HEK293 (cell line): ENCODE results near the gene RIC3.

Experiments
- CTCF ChIA-PET: fragments of 350-600 bp; formaldehyde crosslinking; extraction: SDS; loops from one replicate; lab custom pipeline; 2021; ENCODE audit warnings: antibody characterized with exemption; lab: Yijun Ruan, JAX
- POLR2A ChIA-PET: fragments of 300-600 bp; formaldehyde crosslinking; extraction: SDS; loops from one replicate; lab custom pipeline; 2020; ENCODE audit warnings: antibody characterized with exemption, inconsistent platforms; lab: Yijun Ruan, JAX
- H3K27ac ChIP-seq: fragments of 200-500 bp; sonication (Bioruptor generic); 2 replicates; pipeline ENCODE4 v1.5.1; 2014; ENCODE audit warnings: low read depth, low read length, control low read depth, inconsistent platforms; ENCODE audit errors: extremely low read depth
- H3K36me3 ChIP-seq, 2 experiments: fragments of 200-500 bp in 1 of 2; sonication (Bioruptor generic) in 1 of 2; 1 replicate in 1 of 2; 2 replicates in 1 of 2; pipeline ENCODE4 v1.5.1; 2014 to 2017; ENCODE audit warnings: inconsistent platforms in 2 of 2, low read length in 2 of 2; ENCODE audit not compliant: control insufficient read depth in 2 of 2, insufficient read depth in 1 of 2
- H3K4me1 ChIP-seq: fragments of 200-500 bp; sonication (Bioruptor generic); 2 replicates; pipeline ENCODE4 v1.5.1; 2014; ENCODE audit warnings: mild to moderate bottlenecking, low read length, inconsistent platforms; ENCODE audit not compliant: control insufficient read depth, insufficient read depth
- H3K4me3 ChIP-seq: 2 replicates; pipeline ENCODE4 v1.5.1; 2011; ENCODE audit warnings: low read depth, mild to moderate bottlenecking, control low read depth, low read length, moderate library complexity
- H3K9me3 ChIP-seq: fragments of 200-500 bp; sonication (Bioruptor generic); 2 replicates; pipeline ENCODE4 v1.5.1; 2014; ENCODE audit warnings: low read depth, low read length, inconsistent platforms; ENCODE audit not compliant: control insufficient read depth, insufficient read depth
- MZF1 ChIP-seq: fragments of 450-650 bp; formaldehyde crosslinking; IDR thresholded peaks from 2 replicates; pipeline ENCODE4 v1.5.1; 2017; ENCODE audit warnings: missing biosample characterization, missing genetic modification characterization, borderline replicate concordance
- OVOL3 ChIP-seq: fragments of 450-650 bp; formaldehyde crosslinking; IDR thresholded peaks from 2 replicates; pipeline ENCODE4 v1.5.1; 2016; ENCODE audit warnings: missing biosample characterization, missing genetic modification characterization
- YY2 ChIP-seq: fragments of 450-650 bp; formaldehyde crosslinking; IDR thresholded peaks from 2 replicates; pipeline ENCODE4 v1.5.1; 2016; ENCODE audit warnings: missing biosample characterization, missing genetic modification characterization
- ZBTB7A ChIP-seq: fragments of 450-650 bp; formaldehyde crosslinking; IDR thresholded peaks from 2 replicates; pipeline ENCODE4 v1.5.1; 2016; ENCODE audit warnings: low read depth, missing biosample characterization, missing genetic modification characterization
- ZFP3 ChIP-seq: fragments of 450-650 bp; formaldehyde crosslinking; IDR thresholded peaks from 2 replicates; pipeline ENCODE4 v1.5.1; 2016; ENCODE audit warnings: low read depth, missing biosample characterization, missing genetic modification characterization
- ZNF138 ChIP-seq: fragments of 450-650 bp; formaldehyde crosslinking; IDR thresholded peaks from 2 replicates; pipeline ENCODE4 v1.5.1; 2016; ENCODE audit warnings: missing biosample characterization, missing genetic modification characterization, borderline replicate concordance
- ZNF221 ChIP-seq: fragments of 450-650 bp; formaldehyde crosslinking; IDR thresholded peaks from 2 replicates; pipeline ENCODE4 v1.5.1; 2017; ENCODE audit warnings: missing biosample characterization, missing genetic modification characterization, borderline replicate concordance
- ZNF335 ChIP-seq: fragments of 450-650 bp; formaldehyde crosslinking; conservative IDR thresholded peaks from 2 replicates; pipeline ENCODE4 v1.5.1; 2016; ENCODE audit warnings: missing biosample characterization, missing genetic modification characterization
- ZNF394 ChIP-seq: fragments of 450-650 bp; formaldehyde crosslinking; IDR thresholded peaks from 2 replicates; pipeline ENCODE4 v1.5.1; 2016; ENCODE audit warnings: missing biosample characterization, missing genetic modification characterization, mild to moderate bottlenecking, moderate library complexity, borderline replicate concordance
- ZNF624 ChIP-seq: fragments of 450-650 bp; formaldehyde crosslinking; IDR thresholded peaks from 2 replicates; pipeline ENCODE4 v1.5.1; 2017; ENCODE audit warnings: missing biosample characterization, missing genetic modification characterization
- ZNF768 ChIP-seq: fragments of 450-650 bp; formaldehyde crosslinking; IDR thresholded peaks from 2 replicates; pipeline ENCODE4 v1.5.1; 2018; ENCODE audit warnings: missing biosample characterization, mild to moderate bottlenecking, missing genetic modification characterization
- TF ChIP-seq, protein P1 (sequence below): fragments of 450-650 bp; formaldehyde crosslinking; IDR thresholded peaks from 2 replicates; pipeline ENCODE4 v1.5.1; 2017; ENCODE audit warnings: missing biosample characterization, missing genetic modification characterization
- TF ChIP-seq, protein P2 (sequence below): fragments of 450-650 bp; formaldehyde crosslinking; IDR thresholded peaks from 2 replicates; pipeline ENCODE4 v1.5.1; 2017; ENCODE audit warnings: missing biosample characterization, missing genetic modification characterization
- TF ChIP-seq, protein P3 (sequence below): fragments of 450-650 bp; formaldehyde crosslinking; IDR thresholded peaks from 2 replicates; pipeline ENCODE4 v1.5.1; 2016; ENCODE audit warnings: missing biosample characterization, missing genetic modification characterization

RIC3 gene

DNA sequence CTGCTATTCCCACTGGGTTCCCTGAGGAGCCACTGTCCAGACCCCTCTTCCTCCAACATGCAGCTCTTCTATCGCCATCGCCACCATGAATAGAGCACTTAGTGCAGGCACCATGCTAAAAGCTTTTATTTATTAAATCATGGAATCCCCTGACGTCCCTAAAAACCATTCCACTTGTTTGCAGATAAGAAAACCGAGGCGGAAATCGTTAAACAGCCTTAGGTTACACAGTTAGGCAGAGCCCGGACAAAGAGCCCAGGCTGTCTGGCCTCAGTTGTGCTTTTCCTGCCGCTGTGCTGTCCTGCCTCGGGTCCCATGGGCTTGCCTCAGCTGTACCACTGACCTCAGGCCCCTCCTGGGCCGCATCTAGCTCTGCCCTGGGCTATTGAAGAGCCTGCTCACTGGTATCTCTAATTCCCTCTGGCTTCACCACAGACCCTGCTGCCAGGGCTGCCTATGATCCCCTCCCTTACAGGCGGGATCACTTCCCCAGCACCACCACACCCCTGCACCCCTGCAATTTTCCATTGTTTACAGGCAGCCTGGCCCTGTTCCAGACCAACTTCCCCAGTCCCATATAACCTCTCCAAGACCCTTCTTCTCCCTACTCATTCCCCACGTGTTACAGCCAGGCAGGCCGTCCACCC, 100.8 kb downstream of the RIC3 start:
- ChIA-PET POLR2A (interaction anchor here (0.6 to 1.3 kb wide), 2 partner anchors 59 to 81 kb away, joined by 3 read pairs; partner anchors contain the start of gene EIF3F), CTCF (interaction anchor here (0.8 to 4.5 kb wide), 8 partner anchors 12 to 62 kb away, joined by 3 to 25 read pairs (median 6); no protein-coding TSS in a partner anchor)
- no peak for TF ChIP-seq ZBTB7A (tag by site-specific recombination)
- no peak for TF ChIP-seq ZNF394 (tag by site-specific recombination)
- TF ChIP-seq, protein P1, sequence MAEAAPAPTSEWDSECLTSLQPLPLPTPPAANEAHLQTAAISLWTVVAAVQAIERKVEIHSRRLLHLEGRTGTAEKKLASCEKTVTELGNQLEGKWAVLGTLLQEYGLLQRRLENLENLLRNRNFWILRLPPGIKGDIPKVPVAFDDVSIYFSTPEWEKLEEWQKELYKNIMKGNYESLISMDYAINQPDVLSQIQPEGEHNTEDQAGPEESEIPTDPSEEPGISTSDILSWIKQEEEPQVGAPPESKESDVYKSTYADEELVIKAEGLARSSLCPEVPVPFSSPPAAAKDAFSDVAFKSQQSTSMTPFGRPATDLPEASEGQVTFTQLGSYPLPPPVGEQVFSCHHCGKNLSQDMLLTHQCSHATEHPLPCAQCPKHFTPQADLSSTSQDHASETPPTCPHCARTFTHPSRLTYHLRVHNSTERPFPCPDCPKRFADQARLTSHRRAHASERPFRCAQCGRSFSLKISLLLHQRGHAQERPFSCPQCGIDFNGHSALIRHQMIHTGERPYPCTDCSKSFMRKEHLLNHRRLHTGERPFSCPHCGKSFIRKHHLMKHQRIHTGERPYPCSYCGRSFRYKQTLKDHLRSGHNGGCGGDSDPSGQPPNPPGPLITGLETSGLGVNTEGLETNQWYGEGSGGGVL (tag by site-specific recombination), result no peak
- no peak for TF ChIP-seq ZNF138 (tag by site-specific recombination)
- 0 out of 2 replicates have a peak, but pooled peaks have one; percentile 28 for TF ChIP-seq ZNF335 (tag by site-specific recombination)
- H3K9me3 ChIP-seq, result no peaks in the 10 kb centered on the region
- peaks cover 8% of the 10 kb centered on the region for H3K4me1 ChIP-seq
- no peak overlapping the region for H3K4me3 ChIP-seq
- no peaks in the 10 kb centered on the region for H3K36me3 ChIP-seq
- H3K27ac ChIP-seq, result peak overlapping the region; percentile 60; the same call in 1 of the 2 replicates

DNA sequence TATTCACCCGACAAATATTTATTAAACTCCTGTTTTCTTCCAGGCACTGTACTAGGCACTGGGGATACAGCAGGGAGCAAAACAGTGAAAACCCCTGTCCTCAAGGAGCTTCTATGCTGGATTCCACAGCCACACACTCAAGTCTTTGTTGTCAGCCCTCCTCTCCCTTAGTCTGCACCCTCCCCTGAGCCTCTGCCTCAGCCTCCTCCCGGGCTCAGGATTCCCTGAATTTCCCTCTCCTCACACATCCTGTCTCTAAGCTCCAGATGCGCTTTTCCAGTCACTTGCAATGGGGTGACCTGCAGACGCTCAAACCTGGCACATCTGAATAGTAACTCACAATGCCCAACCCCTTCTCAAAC, 101.3 kb downstream of the RIC3 start:
- CTCF ChIA-PET, result interaction anchor here (0.7 to 4.5 kb wide), 7 partner anchors 11 to 78 kb away, joined by 3 to 25 read pairs (median 7); no protein-coding TSS in a partner anchor
- H3K27ac ChIP-seq, result no peak overlapping the region
- peaks cover 8% of the 10 kb centered on the region for H3K4me1 ChIP-seq
- POLR2A ChIA-PET, result interaction anchor here (0.6 to 1.3 kb wide), 2 partner anchors 58 to 80 kb away, joined by 3 read pairs; partner anchors contain the start of gene EIF3F
- no peaks in the 10 kb centered on the region for H3K36me3 ChIP-seq
- no peak overlapping the region for H3K4me3 ChIP-seq
- H3K9me3 ChIP-seq, result no peaks in the 10 kb centered on the region
- TF ChIP-seq, protein P2, sequence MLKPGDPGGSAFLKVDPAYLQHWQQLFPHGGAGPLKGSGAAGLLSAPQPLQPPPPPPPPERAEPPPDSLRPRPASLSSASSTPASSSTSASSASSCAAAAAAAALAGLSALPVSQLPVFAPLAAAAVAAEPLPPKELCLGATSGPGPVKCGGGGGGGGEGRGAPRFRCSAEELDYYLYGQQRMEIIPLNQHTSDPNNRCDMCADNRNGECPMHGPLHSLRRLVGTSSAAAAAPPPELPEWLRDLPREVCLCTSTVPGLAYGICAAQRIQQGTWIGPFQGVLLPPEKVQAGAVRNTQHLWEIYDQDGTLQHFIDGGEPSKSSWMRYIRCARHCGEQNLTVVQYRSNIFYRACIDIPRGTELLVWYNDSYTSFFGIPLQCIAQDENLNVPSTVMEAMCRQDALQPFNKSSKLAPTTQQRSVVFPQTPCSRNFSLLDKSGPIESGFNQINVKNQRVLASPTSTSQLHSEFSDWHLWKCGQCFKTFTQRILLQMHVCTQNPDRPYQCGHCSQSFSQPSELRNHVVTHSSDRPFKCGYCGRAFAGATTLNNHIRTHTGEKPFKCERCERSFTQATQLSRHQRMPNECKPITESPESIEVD (tag by site-specific recombination), result no peak

DNA sequence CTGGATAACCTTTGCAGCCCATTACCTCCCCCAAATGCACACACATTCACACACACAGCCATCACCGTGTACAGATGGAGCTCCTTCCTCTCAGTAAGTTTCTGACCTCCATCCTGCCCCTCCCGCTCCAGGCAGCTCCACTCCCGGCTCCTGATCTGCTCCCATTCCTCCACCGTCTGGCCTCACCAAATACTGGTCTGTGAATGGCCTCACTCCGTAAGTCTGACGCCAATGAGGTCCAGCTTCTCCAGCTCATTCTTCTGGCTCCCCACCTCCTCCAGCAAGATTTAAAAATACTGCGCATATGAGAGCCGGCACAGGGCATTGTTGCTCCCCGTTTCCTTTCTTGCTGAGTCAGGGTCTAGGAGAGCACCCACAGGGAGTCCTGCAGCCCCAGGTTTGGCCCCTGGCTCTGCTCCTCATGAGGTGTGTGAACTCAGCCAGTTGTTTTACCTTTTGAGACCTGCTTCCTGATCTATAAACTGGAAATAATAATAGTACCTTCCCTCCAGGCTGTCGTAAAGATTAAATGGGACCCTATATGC, 101.8 kb downstream of the RIC3 start:
- Histone ChIP-seq H3K4me3 (no peak overlapping the region), H3K4me1 (peaks cover 8% of the 10 kb centered on the region), H3K27ac (no peak overlapping the region), H3K9me3 (no peaks in the 10 kb centered on the region), H3K36me3 (no peaks in the 10 kb centered on the region)
- ChIA-PET POLR2A (interaction anchor here (1.3 kb wide), 1 partner anchor 80 kb away, joined by 3 read pairs; the partner anchor contains the start of gene EIF3F), CTCF (interaction anchor here (0.7 to 4.5 kb wide), 8 partner anchors 11 to 78 kb away, joined by 3 to 25 read pairs (median 5); no protein-coding TSS in a partner anchor)
- no peak for TF ChIP-seq YY2
- no peak for TF ChIP-seq ZNF768
- no peak for TF ChIP-seq ZFP3

DNA sequence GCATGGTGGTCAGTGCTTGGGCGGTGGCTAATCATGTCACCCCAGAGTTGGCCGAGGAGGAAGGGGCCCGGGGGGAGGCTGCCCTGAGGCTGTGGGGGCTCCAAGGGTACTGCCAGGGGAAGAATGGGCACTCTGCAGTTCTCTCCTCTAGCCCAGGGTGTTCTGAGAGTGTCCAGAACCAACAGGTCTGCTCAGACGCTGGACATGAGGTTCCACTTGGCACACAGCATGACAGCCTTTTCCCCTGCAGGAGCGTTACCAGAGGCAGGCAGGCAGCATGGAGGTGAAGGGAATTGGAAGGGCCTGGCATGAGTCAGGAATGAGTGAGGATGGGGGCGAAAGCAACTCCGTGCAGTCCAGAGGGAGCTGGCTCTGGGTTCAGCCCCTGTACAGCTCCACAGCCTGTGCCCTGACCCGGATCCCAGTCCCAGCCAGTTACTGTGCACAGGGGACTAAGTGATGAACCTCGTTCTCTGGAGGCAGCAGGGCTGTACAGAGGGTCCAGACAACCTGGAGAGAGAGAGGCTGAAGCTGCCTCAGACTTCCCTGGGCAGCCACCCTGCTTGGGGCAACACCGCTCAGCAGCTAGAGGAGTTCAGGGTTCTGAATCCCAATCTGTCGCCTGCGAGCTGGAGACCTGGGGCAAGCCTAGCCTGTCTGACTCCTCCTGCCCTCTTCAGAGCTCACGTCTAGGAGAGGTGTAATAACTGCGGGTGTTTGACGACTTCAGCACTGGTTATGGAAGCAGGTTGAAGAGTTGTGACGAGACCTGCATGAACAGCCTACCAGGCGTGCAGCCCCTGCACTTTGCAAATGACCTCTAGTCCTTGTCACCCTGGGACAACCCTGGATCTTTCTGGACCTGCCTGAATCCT, 102.6 kb downstream of the RIC3 start:
- POLR2A ChIA-PET, result interaction anchor here (1.3 kb wide), 1 partner anchor 79 kb away, joined by 3 read pairs; the partner anchor contains the start of gene EIF3F
- H3K4me3 ChIP-seq, result no peak overlapping the region
- no peak overlapping the region for H3K27ac ChIP-seq
- peaks cover 8% of the 10 kb centered on the region for H3K4me1 ChIP-seq
- no peaks in the 10 kb centered on the region for H3K36me3 ChIP-seq
- CTCF ChIA-PET, result interaction anchor here (0.6 to 4.5 kb wide), 9 partner anchors 12 to 650 kb away, joined by 3 to 25 read pairs (median 3); no protein-coding TSS in a partner anchor
- no peaks in the 10 kb centered on the region for H3K9me3 ChIP-seq
- no peak for TF ChIP-seq ZNF221 (tag by site-specific recombination)
- TF ChIP-seq, protein P2 (tag by site-specific recombination), result no peak
- TF ChIP-seq OVOL3, result no peak
- no peak for TF ChIP-seq ZNF624 (tag by site-specific recombination)
- TF ChIP-seq, protein P3, sequence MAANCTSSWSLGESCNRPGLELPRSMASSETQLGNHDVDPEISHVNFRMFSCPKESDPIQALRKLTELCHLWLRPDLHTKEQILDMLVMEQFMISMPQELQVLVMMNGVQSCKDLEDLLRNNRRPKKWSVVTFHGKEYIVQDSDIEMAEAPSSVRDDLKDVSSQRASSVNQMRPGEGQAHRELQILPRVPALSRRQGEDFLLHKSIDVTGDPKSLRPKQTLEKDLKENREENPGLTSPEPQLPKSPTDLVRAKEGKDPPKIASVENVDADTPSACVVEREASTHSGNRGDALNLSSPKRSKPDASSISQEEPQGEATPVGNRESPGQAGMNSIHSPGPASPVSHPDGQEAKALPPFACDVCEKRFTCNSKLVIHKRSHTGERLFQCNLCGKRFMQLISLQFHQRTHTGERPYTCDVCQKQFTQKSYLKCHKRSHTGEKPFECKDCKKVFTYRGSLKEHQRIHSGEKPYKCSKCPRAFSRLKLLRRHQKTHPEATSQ (tag by site-specific recombination), result no peak
- TF ChIP-seq MZF1 (tag by site-specific recombination), result no peak
